Activated B cell treated with CpG ODN at 0.5 μM for 24 hours (primary cell): ENCODE measurements around the gene TFCP2. TPM values are rescaled to one million over a fixed set of nuclear protein-coding genes. Genes with fewer than 3 reads are reported as not detected.

Source experiments
- ATAC-seq: fragments of 200-7000 bp; cut with Tn5 transposase; one replicate; pipeline ENCODE4 v1.10.0; 2021; ENCODE audit warnings: low read depth, mild to moderate bottlenecking, moderate library complexity
- CTCF ChIA-PET: fragments of 350-600 bp; sonication (Branson Sonifier 250); formaldehyde crosslinking; loops from one replicate; lab custom pipeline; 2021; ENCODE audit warnings: antibody characterized with exemption; lab: Charles Lee
- POLR2A ChIA-PET: fragments of 350-600 bp; sonication (Branson Sonifier 250); formaldehyde crosslinking; loops from one replicate; lab custom pipeline; 2021; ENCODE audit warnings: antibody characterized with exemption; lab: Charles Lee
- DNase-seq: peaks from one replicate; pipeline ENCODE4 v3.0.0; 2022
- H3K27ac Mint-ChIP-seq: one replicate; pipeline ENCODE4 v1.8.0; 2020; ENCODE audit warnings: mixed read lengths
- H3K27me3 Mint-ChIP-seq: one replicate; pipeline ENCODE4 v1.8.0; 2021; ENCODE audit warnings: mixed read lengths
- H3K36me3 Mint-ChIP-seq: one replicate; pipeline ENCODE4 v1.8.0; 2021; ENCODE audit warnings: low read depth, mixed read lengths
- H3K4me1 Mint-ChIP-seq: one replicate; pipeline ENCODE4 v1.8.0; 2021; ENCODE audit warnings: mixed read lengths
- H3K4me3 Mint-ChIP-seq: one replicate; pipeline ENCODE4 v1.8.0; 2020; ENCODE audit warnings: mild to moderate bottlenecking, mixed read lengths
- H3K9me3 Mint-ChIP-seq: one replicate; pipeline ENCODE4 v1.8.0; 2020; ENCODE audit warnings: mixed read lengths
- CTCF ChIP-seq: fragments of 200-600 bp; IDR thresholded peaks from one replicate; pipeline ENCODE4 v1.8.0; 2022; ENCODE audit warnings: antibody characterized with exemption, mild to moderate bottlenecking
- intact Hi-C: fragments of 100-400 bp; cut with micrococcal nuclease; formaldehyde crosslinking; loops from one replicate; pipeline ENCODE4 v1.15.1; 2024
- total RNA-seq: library from RNA; stranded (reverse); gene quantifications from 2 replicates; pipeline ENCODE4 v1.2.3, GENCODE V29; 2022

Gene TFCP2
- total RNA-seq, 1 donor from 2014 or later: 36.7 TPM

DNA sequence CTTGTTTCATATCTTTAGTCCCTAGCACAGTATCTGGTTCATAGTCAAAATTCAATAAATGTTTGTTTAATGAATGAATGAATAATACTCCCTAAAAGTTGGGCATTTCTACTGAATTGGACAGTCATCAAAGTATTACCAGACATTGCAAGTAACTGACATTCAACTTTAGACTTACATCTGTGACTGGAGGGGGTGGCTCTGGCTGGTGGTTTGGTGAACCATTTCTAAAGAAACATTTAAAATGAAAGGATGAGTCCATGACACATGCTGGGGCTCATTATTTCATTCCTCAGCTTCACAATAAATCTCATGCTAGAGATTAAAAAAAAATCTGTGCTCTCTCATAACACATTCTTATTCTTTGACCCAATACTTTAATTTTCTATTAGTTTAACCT, 69.0 kb downstream of the TFCP2 start:
- Mint-ChIP-seq H3K9me3 (no peaks in the 10 kb centered on the region), H3K4me1 (no peaks in the 10 kb centered on the region), H3K4me3 (no peak overlapping the region), H3K27me3 (no peaks in the 10 kb centered on the region), H3K27ac (no peak overlapping the region), H3K36me3 (peaks cover 81% of the 10 kb centered on the region)
- intact Hi-C loops: no loop called here
- DNase-seq (no peak), ATAC-seq (no peak)
- TF ChIP-seq CTCF: no peak
- ChIA-PET CTCF (no interaction called here), POLR2A (interaction anchor here (0.6 kb wide), 1 partner anchor 76 kb away, joined by 6 read pairs; no protein-coding TSS in a partner anchor)

DNA sequence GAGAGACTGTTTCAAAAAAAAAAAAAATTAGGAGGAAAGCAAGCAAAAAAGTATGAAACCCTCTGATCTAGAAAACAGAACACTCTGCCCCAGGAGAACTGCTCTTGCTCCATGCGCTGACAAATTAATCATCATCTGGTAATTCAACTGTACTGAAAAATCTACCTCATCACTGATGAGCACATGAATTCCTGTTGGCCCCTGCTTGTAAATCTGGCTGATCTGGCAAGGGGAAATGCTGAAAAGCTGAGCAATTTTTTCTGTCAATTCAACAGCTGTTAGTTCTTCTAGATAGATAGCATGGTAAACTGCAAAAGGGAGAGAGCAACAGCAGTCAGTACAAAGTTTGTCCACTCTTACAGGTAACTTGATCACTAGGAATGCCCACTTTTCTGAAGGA, 74.3 kb downstream of the TFCP2 start:
- no peak for TF ChIP-seq CTCF
- POLR2A ChIA-PET: no interaction called here
- Mint-ChIP-seq H3K4me3 (no peak overlapping the region), H3K9me3 (no peaks in the 10 kb centered on the region), H3K27me3 (no peaks in the 10 kb centered on the region), H3K36me3 (peaks cover 85% of the 10 kb centered on the region), H3K27ac (no peak overlapping the region), H3K4me1 (no peaks in the 10 kb centered on the region)
- DNase-seq: no peak
- intact Hi-C loops: no loop called here
- no peak for ATAC-seq
- CTCF ChIA-PET: no interaction called here

DNA sequence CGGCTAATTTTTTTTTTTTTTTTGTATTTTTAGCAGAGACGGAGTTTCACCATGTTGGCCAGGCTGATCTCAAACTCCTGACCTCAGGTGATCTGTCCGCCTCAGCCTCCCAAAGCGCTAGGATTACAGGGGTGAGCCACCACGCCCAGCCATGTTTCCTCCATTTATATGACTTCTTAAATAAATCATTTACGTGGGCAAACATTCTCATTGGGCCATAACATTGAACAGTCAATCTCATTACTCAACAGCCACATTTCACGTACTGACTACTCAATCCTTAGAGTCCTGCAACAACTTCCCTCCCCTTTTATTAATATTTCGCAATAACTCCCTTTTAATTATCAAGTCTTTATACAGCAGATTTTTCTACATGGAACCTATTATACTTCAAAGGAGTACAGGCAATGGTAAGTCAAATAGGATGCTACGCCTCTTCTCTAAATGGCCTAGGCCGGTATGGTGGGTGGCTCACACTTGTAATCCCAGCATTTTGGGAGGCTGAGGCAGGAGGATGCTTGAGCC, 82.2 kb downstream of the TFCP2 start:
- no peaks in the 10 kb centered on the region for H3K4me1 Mint-ChIP-seq
- H3K27me3 Mint-ChIP-seq: no peaks in the 10 kb centered on the region
- no peak for TF ChIP-seq CTCF
- H3K36me3 Mint-ChIP-seq: peaks cover 27% of the 10 kb centered on the region
- intact Hi-C loops: no loop called here
- ATAC-seq (no peak), DNase-seq (no peak)
- H3K27ac Mint-ChIP-seq: no peak overlapping the region
- ChIA-PET POLR2A (no interaction called here), CTCF (no interaction called here)
- no peaks in the 10 kb centered on the region for H3K9me3 Mint-ChIP-seq
- H3K4me3 Mint-ChIP-seq: no peak overlapping the region

DNA sequence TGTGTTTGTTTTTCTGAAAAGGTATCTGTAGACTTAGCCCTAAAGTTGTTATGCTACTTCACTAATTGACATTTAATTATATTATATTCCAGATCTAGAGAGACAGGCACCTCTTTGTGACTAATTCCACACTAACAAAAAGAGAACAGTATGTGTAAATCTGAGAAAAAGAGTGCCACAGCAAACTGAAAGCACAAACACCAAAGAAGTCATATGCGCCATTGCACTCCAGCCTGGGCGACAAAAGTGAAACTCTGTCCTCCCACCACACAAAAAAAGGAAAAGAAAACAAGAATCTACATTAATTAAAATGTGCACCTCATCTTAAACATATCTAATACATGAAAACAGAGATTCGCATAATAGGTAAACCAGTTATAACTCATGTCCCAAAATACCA, 85.1 kb downstream of the TFCP2 start:
- DNase-seq: no peak
- intact Hi-C loops: loop anchor here (10.0 kb wide), 3 partner anchors 237 to 447 kb away; partner anchors contain the start of gene BIN2
- CTCF ChIA-PET: no interaction called here
- Mint-ChIP-seq H3K4me1 (peaks cover 7% of the 10 kb centered on the region), H3K36me3 (peaks cover 5% of the 10 kb centered on the region), H3K4me3 (no peak overlapping the region), H3K9me3 (no peaks in the 10 kb centered on the region), H3K27me3 (no peaks in the 10 kb centered on the region), H3K27ac (no peak overlapping the region)
- TF ChIP-seq CTCF: no peak
- no peak for ATAC-seq
- POLR2A ChIA-PET: interaction anchor here (0.6 kb wide), 1 partner anchor 87 kb away, joined by 4 read pairs; no protein-coding TSS in a partner anchor

- Mint-ChIP-seq H3K4me1 (peaks cover 16% of the 10 kb centered on the region), H3K9me3 (no peaks in the 10 kb centered on the region), H3K27ac (no peak overlapping the region), H3K36me3 (peaks cover 5% of the 10 kb centered on the region), H3K27me3 (no peaks in the 10 kb centered on the region), H3K4me3 (no peak overlapping the region)
- ChIA-PET POLR2A (no interaction called here), CTCF (no interaction called here)
- intact Hi-C loops: loop anchor here (10.0 kb wide), 3 partner anchors 238 to 448 kb away; partner anchors contain the start of gene BIN2
- ATAC-seq (no peak), DNase-seq (no peak)
- no peak for TF ChIP-seq CTCF
Measured at GRCh38 chr12:51086933-51087332, 86.0 kb downstream of the TFCP2 start.
